Glutamatergic neuron (in vitro differentiated cells): ENCODE results near the gene SASH1. TPM values are rescaled to one million over a fixed set of nuclear protein-coding genes. Genes with fewer than 3 reads are reported as not detected.
"Not testable (repeated sequence)": the region's sequence is repeated elsewhere in the genome, so short reads cannot be mapped to it uniquely, and the experiment has no call there.

Experiments
- DNase-seq: peaks from one replicate; pipeline ENCODE4 v3.0.0; 2022
- H3K27ac Mint-ChIP-seq: one replicate; pipeline ENCODE4 v1.8.0; 2020; ENCODE audit warnings: mild to moderate bottlenecking, mixed read lengths, inconsistent platforms; ENCODE audit not compliant: unreplicated experiment
- H3K27me3 Mint-ChIP-seq: one replicate; pipeline ENCODE4 v1.8.0; 2020; ENCODE audit warnings: mild to moderate bottlenecking, moderate library complexity, mixed read lengths, inconsistent platforms; ENCODE audit not compliant: unreplicated experiment
- H3K36me3 Mint-ChIP-seq: one replicate; pipeline ENCODE4 v1.8.0; 2020; ENCODE audit warnings: mild to moderate bottlenecking, mixed read lengths, inconsistent platforms; ENCODE audit not compliant: unreplicated experiment
- H3K4me1 Mint-ChIP-seq: one replicate; pipeline ENCODE4 v1.8.0; 2020; ENCODE audit warnings: mild to moderate bottlenecking, low read depth, mixed read lengths, inconsistent platforms; ENCODE audit not compliant: unreplicated experiment
- H3K4me3 Mint-ChIP-seq: one replicate; pipeline ENCODE4 v1.8.0; 2020; ENCODE audit warnings: mild to moderate bottlenecking, mixed read lengths, inconsistent platforms; ENCODE audit not compliant: unreplicated experiment
- H3K9me3 Mint-ChIP-seq: one replicate; pipeline ENCODE4 v1.8.0; 2020; ENCODE audit warnings: mild to moderate bottlenecking, moderate library complexity, mixed read lengths, inconsistent platforms; ENCODE audit not compliant: unreplicated experiment
- total RNA-seq: library from RNA; stranded (reverse); fragmentation: NEBNext Ultra II Directional; extraction: Animal tissue kit (Norgen Biotek cat#: 25700); gene quantifications from one replicate; pipeline ENCODE4 v1.2.1, GENCODE V29; 2021; ENCODE audit not compliant: unreplicated experiment
- TF ChIP-seq, protein P1 (sequence below): fragments of 200-600 bp; sonication (generic); IDR thresholded peaks from one replicate; pipeline ENCODE4 v1.5.0; 2021; ENCODE audit not compliant: partially characterized antibody, unreplicated experiment

SASH1 gene
- total RNA-seq, 1 donor from 2014 or later = 5.0 TPM

DNA sequence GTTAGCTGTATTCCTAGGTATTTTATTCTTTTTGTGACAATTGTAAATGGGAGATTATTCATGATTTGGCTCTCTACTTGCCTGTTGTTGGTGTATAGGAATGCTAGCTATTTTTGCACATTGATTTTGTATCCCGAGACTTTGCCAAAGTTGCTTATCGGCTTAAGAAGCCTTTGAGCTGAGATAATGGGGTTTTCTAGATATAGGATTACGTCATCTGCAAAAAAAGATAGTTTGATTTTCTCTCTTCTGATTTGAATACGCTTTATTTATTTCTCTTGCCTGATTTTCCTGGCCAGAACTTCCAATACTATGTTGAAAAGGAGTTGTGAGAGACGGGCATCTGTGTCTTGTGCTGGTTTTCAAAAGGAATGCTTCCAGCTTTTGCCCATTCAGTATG, 241.0 kb downstream of the SASH1 start:
- no peak for DNase-seq
- TF ChIP-seq, protein P1, sequence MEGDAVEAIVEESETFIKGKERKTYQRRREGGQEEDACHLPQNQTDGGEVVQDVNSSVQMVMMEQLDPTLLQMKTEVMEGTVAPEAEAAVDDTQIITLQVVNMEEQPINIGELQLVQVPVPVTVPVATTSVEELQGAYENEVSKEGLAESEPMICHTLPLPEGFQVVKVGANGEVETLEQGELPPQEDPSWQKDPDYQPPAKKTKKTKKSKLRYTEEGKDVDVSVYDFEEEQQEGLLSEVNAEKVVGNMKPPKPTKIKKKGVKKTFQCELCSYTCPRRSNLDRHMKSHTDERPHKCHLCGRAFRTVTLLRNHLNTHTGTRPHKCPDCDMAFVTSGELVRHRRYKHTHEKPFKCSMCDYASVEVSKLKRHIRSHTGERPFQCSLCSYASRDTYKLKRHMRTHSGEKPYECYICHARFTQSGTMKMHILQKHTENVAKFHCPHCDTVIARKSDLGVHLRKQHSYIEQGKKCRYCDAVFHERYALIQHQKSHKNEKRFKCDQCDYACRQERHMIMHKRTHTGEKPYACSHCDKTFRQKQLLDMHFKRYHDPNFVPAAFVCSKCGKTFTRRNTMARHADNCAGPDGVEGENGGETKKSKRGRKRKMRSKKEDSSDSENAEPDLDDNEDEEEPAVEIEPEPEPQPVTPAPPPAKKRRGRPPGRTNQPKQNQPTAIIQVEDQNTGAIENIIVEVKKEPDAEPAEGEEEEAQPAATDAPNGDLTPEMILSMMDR = no peak
- Mint-ChIP-seq H3K27ac (no peak overlapping the region), H3K4me1 (no peaks in the 10 kb centered on the region), H3K9me3 (peaks cover 8% of the 10 kb centered on the region), H3K4me3 (no peak overlapping the region), H3K36me3 (peaks cover 34% of the 10 kb centered on the region), H3K27me3 (no peaks in the 10 kb centered on the region)

DNA sequence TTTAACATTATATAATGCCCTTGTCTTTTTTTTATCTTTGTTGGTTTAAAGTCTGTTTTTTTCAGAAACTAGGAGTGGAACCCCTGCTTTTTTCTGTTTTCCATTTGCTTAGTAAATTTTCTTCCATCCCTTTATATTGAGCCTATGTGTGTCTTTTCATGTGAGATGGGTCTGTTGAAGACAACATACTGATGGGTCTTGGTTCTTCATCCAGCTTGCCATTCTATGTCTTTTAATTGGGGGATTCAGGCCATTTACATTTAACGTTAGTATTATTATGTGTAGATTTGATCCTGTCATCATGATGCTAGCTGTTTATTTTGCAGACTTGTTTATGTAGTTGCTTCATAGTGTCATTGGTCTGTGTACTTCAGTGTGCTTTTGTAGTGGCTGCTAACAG, 243.0 kb downstream of the SASH1 start:
- H3K27me3 Mint-ChIP-seq, H3K9me3 Mint-ChIP-seq, H3K27ac Mint-ChIP-seq, DNase-seq, H3K4me3 Mint-ChIP-seq, H3K4me1 Mint-ChIP-seq: not testable (repeated sequence)
- H3K36me3 Mint-ChIP-seq = peaks cover 40% of the 10 kb centered on the region

DNA sequence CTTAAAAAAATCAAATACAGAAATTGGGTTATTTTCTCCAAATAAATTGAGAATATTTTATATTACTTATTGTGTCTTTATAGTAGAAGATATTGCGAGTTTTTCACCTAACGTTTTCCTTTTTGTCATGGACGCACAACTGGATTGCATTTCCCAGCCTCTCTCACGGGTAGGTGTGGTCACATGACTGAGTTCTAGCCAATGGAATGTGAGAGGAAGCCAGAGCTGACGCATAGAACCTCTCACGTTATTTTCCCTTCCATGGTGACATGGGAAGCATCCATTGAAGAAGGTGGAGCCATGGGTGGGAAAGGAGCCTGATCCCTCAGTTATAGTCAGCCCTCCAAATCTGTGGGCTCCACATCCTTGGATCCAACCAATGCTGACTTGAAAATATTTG, 248.2 kb downstream of the SASH1 start:
- H3K4me1 Mint-ChIP-seq = no peaks in the 10 kb centered on the region
- TF ChIP-seq, protein P1 = no peak
- no peaks in the 10 kb centered on the region for H3K27me3 Mint-ChIP-seq
- H3K27ac Mint-ChIP-seq = no peak overlapping the region
- peaks cover 3% of the 10 kb centered on the region for H3K9me3 Mint-ChIP-seq
- peaks cover 27% of the 10 kb centered on the region for H3K36me3 Mint-ChIP-seq
- no peak for DNase-seq
- no peak overlapping the region for H3K4me3 Mint-ChIP-seq

DNA sequence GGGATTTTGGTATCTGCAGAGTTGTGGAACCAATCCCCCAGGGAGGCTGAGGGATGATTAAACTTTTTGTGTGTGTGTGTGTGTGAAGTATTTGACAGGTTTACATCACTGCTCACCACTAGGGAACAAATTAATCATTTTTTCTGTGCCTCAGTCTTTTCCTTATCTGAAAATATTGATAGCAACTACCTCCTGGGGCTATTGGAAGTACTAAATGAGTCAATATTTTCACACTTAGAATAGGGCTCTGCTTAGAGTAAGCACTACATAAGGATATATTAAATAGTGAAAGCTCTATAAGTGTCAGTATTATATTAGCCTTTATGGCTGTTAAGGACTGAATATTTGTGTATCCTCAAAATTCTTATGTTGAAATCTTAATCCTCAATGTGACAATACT, 249.0 kb downstream of the SASH1 start:
- H3K27me3 Mint-ChIP-seq = no peaks in the 10 kb centered on the region
- TF ChIP-seq, protein P1 = no peak
- no peaks in the 10 kb centered on the region for H3K4me1 Mint-ChIP-seq
- peaks cover 20% of the 10 kb centered on the region for H3K36me3 Mint-ChIP-seq
- H3K27ac Mint-ChIP-seq = no peak overlapping the region
- no peak for DNase-seq
- H3K9me3 Mint-ChIP-seq = peaks cover 3% of the 10 kb centered on the region
- H3K4me3 Mint-ChIP-seq = no peak overlapping the region

DNA sequence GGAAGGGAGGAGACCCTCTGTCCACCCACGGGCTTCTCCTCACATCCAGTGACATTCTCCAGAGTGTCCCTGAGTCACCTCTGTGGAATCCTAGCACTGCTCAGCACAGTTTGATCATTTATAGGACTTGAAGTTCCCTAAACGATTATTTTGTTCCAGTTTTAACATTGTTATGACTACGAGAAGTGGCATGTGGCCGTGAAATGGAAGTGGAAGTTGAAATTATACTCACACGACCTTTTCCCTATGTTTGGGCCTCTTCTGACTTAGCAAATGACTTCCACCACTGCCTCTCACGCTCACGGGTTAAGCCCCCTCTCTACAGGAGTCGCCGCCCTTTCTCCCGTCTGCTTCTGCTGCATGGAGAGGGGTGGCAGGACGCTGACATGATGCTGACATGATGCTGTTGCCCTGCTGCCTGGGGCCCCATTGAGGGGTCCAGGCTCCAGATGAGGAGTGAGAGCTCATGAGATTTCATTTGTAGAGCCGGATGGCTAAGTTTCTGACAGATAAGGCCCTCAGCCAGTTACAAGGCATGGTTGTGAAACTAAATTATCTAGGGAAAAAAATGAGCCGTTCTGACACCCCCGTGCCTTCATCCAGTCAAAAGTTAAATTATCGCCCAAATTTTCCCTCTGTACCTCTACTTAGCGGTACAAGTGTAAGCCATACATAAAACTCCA, 250.6 kb downstream of the SASH1 start:
- no peaks in the 10 kb centered on the region for H3K4me1 Mint-ChIP-seq
- no peaks in the 10 kb centered on the region for H3K27me3 Mint-ChIP-seq
- no peak overlapping the region for H3K4me3 Mint-ChIP-seq
- TF ChIP-seq, protein P1 = no peak
- no peak overlapping the region for H3K27ac Mint-ChIP-seq
- H3K9me3 Mint-ChIP-seq = no peaks in the 10 kb centered on the region
- H3K36me3 Mint-ChIP-seq = peaks cover 9% of the 10 kb centered on the region
- DNase-seq = no peak
